ENCODE data around the gene ATXN7L1. TPM values are rescaled to one million over a fixed set of nuclear protein-coding genes. Genes with fewer than 3 reads are reported as not detected.
"Not testable (repeated sequence)": the region's sequence is repeated elsewhere in the genome, so short reads cannot be mapped to it uniquely, and the experiment has no call there.

ATXN7L1 gene
- total RNA-seq, 2 donors from 2014 or later: 1.7 to 3.2 TPM

- H3K27me3 ChIP-seq: no peaks in the 10 kb centered on the region
- no peak overlapping the region for H3K4me3 ChIP-seq
- H3K27ac ChIP-seq: no peak overlapping the region
- no peaks in the 10 kb centered on the region for H3K4me1 ChIP-seq
- no peaks in the 10 kb centered on the region for H3K9me3 ChIP-seq
- TF ChIP-seq CTCF (IDR thresholded peaks at IDR 0.05): no peak
- DNase-seq (ENCODE audit: low spot score): no peak
- H3K36me3 ChIP-seq: no peaks in the 10 kb centered on the region
These were observed 14.0 kb upstream of the ATXN7L1 start for GRCh38 chr7:105890290-105890997.

- no peaks in the 10 kb centered on the region for H3K4me1 ChIP-seq
- no peaks in the 10 kb centered on the region for H3K36me3 ChIP-seq
- H3K27ac ChIP-seq: no peak overlapping the region
- no peak for TF ChIP-seq CTCF (IDR thresholded peaks at IDR 0.05)
- H3K9me3 ChIP-seq: no peaks in the 10 kb centered on the region
- H3K27me3 ChIP-seq: no peaks in the 10 kb centered on the region
- no peak overlapping the region for H3K4me3 ChIP-seq
- no peak for DNase-seq (ENCODE audit: low spot score)
These were observed 11.3 kb upstream of the ATXN7L1 start for GRCh38 chr7:105887569-105888189.

- Histone ChIP-seq H3K9me3 (no peaks in the 10 kb centered on the region), H3K36me3 (no peaks in the 10 kb centered on the region), H3K4me1 (no peaks in the 10 kb centered on the region), H3K4me3 (no peak overlapping the region), H3K27ac (no peak overlapping the region), H3K27me3 (no peaks in the 10 kb centered on the region)
- no peak for DNase-seq (ENCODE audit: low spot score)
- no peak for TF ChIP-seq CTCF (IDR thresholded peaks at IDR 0.05)
These were observed 10.4 kb upstream of the ATXN7L1 start for GRCh38 chr7:105886776-105887175.

GRCh38 chr7:105885387-105886111, 9.2 kb upstream of the ATXN7L1 start:
- no peak overlapping the region for H3K27ac ChIP-seq
- no peak overlapping the region for H3K4me3 ChIP-seq
- no peaks in the 10 kb centered on the region for H3K4me1 ChIP-seq
- no peak for TF ChIP-seq CTCF (IDR thresholded peaks at IDR 0.05)
- H3K36me3 ChIP-seq: no peaks in the 10 kb centered on the region
- H3K27me3 ChIP-seq: no peaks in the 10 kb centered on the region
- DNase-seq (ENCODE audit: low spot score): no peak
- no peaks in the 10 kb centered on the region for H3K9me3 ChIP-seq

GRCh38 chr7:105883179-105883578, 6.8 kb upstream of the ATXN7L1 start:
- not testable (repeated sequence) for H3K27ac ChIP-seq; DNase-seq (ENCODE audit: low spot score); H3K36me3 ChIP-seq; H3K9me3 ChIP-seq; H3K27me3 ChIP-seq; H3K4me1 ChIP-seq; H3K4me3 ChIP-seq

- Histone ChIP-seq H3K27ac (no peak overlapping the region), H3K9me3 (no peaks in the 10 kb centered on the region), H3K4me3 (no peak overlapping the region), H3K36me3 (no peaks in the 10 kb centered on the region), H3K27me3 (no peaks in the 10 kb centered on the region), H3K4me1 (peaks cover 0 to 13% of the 10 kb centered on the region in 2 donors)
- TF ChIP-seq CTCF (IDR thresholded peaks at IDR 0.05): no peak
- DNase-seq (ENCODE audit: low spot score): no peak
These were observed 5.0 kb upstream of the ATXN7L1 start for GRCh38 chr7:105881439-105881838.

All from right atrium auricular region (tissue), 2 donors.